NCI-H128 (cell line): ENCODE data around the gene C8B.

Source experiments
- DNase-seq: peaks from one replicate; lab custom pipeline; 2025; ENCODE audit not compliant: unreplicated experiment; lab: John Stamatoyannopoulos, UW

The C8B gene

GRCh38 chr1:56965916-56966697 is at the start of gene C8B:
C8B (minus strand) TSS chr1:56966015; CDS start chr1:56965948, 67 bp downstream.
- DNase-seq = no peak

- no peak for DNase-seq
Measured at GRCh38 chr1:57015071-57015470, 49.3 kb upstream of the C8B start.

- DNase-seq = no peak
Measured at GRCh38 chr1:57013522-57013921, 47.7 kb upstream of the C8B start.

- DNase-seq = no peak
Measured at GRCh38 chr1:57012315-57012714, 46.5 kb upstream of the C8B start.

- no peak for DNase-seq
Measured at GRCh38 chr1:57010511-57010910, 44.7 kb upstream of the C8B start.

GRCh38 chr1:57007948-57008347 is 42.1 kb upstream of the C8B start:
- no peak for DNase-seq

- no peak for DNase-seq
Measured at GRCh38 chr1:57007472-57007871, 41.7 kb upstream of the C8B start.

GRCh38 chr1:57003398-57004139 is 37.8 kb upstream of the C8B start:
- no peak for DNase-seq

GRCh38 chr1:56995414-56996100 is 29.7 kb upstream of the C8B start:
- DNase-seq = no peak

GRCh38 chr1:56993475-56993874 is 27.7 kb upstream of the C8B start:
- no peak for DNase-seq

GRCh38 chr1:56992318-56993125 is 26.7 kb upstream of the C8B start:
- DNase-seq = no peak

- DNase-seq = no peak
Measured at GRCh38 chr1:56991576-56991975, 25.8 kb upstream of the C8B start.

GRCh38 chr1:56986397-56986796 is 20.6 kb upstream of the C8B start:
- DNase-seq = no peak

GRCh38 chr1:56985857-56986256 is 20.0 kb upstream of the C8B start:
- no peak for DNase-seq

GRCh38 chr1:56983484-56983883 is 17.7 kb upstream of the C8B start:
- no peak for DNase-seq

- no peak for DNase-seq
Measured at GRCh38 chr1:56979986-56980755, 14.4 kb upstream of the C8B start.

GRCh38 chr1:56978819-56979218 is 13.0 kb upstream of the C8B start:
- DNase-seq = no peak

- no peak for DNase-seq
Measured at GRCh38 chr1:56977910-56978309, 12.1 kb upstream of the C8B start.

GRCh38 chr1:56975446-56975845 is 9.6 kb upstream of the C8B start:
- no peak for DNase-seq
